Measurements from ENCODE around the gene ST3GAL3.

Gene ST3GAL3

DNA sequence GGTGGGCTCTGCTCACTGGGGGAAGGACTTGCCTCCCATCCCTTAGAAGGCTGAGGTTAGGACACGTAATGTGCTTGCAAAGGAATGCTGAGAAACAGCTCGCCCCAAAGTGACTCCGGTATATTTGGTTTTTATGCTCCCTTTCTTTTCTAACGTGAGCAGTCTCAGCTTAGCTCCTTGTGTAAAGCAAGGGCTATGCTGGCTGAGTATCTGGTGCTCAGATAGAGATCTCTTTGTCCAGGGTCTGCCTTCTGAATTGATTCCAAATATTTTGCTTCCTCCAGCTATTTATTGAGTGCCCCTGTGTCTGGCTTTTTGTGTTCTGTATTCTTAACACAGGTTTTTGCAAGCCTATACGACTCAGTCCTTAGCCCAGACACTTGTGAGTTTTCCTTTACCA lies 131.7 kb downstream of the ST3GAL3 start:
- no peak overlapping the region for H2AFZ ChIP-seq (ENCODE audit: low read depth, low read length)
- peaks cover 7% of the 10 kb centered on the region for H3K79me1 ChIP-seq (replicated peaks; ENCODE audit: low read length, poor library complexity, severe bottlenecking)
- peaks cover 13% of the 10 kb centered on the region for H3K9me3 ChIP-seq (ENCODE audit: control insufficient read depth, low read length)
- H3K4me2 ChIP-seq (ENCODE audit: low read length, poor library complexity, severe bottlenecking): no peak overlapping the region
- H2BK5ac ChIP-seq (ENCODE audit: low read depth, low read length, poor library complexity, severe bottlenecking): no peak overlapping the region
- no peak overlapping the region for H3K4me3 ChIP-seq (ENCODE audit: insufficient read depth in 1 of 2, low read depth in 1 of 2, low read length in 2 of 2)
- peak overlapping the region in 1 of 2 experiments; percentile 43 for H3K18ac ChIP-seq (ENCODE audit: low read depth in 1 of 2, low read length in 2 of 2)
- no peak overlapping the region for H3K9ac ChIP-seq (ENCODE audit: low read length)
- no peak overlapping the region for H3K4ac ChIP-seq (ENCODE audit: low read depth in 1 of 2, low read length in 2 of 2)
- H2BK15ac ChIP-seq (ENCODE audit: low read depth, poor library complexity, severe bottlenecking): no peak overlapping the region
- 81% methylated on average over 5 of the region's 5 CpGs for WGBS
- H2BK120ac ChIP-seq (ENCODE audit: low read depth, low read length): no peak overlapping the region
- H4K91ac ChIP-seq (ENCODE audit: low read length): no peak overlapping the region
- no peak overlapping the region for H4K8ac ChIP-seq (ENCODE audit: low read length)
- peak overlapping the region in 1 of 2 experiments; percentile 54 for H2BK12ac ChIP-seq (ENCODE audit: low read length in 2 of 2)
- H3K14ac ChIP-seq (ENCODE audit: low read length in 2 of 2): peak overlapping the region in 1 of 2 experiments; percentile 77
- peaks cover 0 to 8% of the 10 kb centered on the region in 2 experiments for H3K27me3 ChIP-seq (ENCODE audit: control insufficient read depth in 1 of 2, insufficient read depth in 1 of 2, low read length in 2 of 2)
- H3K36me3 ChIP-seq (ENCODE audit: control insufficient read depth in 1 of 2, insufficient read depth in 2 of 2, low read depth in 1 of 2, low read length in 2 of 2): peaks cover 19 to 57% of the 10 kb centered on the region in 2 experiments
- H3K27ac ChIP-seq (ENCODE audit: low read length, poor library complexity, severe bottlenecking): no peak overlapping the region
- peak overlapping the region in 1 of 2 experiments; percentile 57 for H3K23ac ChIP-seq (ENCODE audit: low read length in 2 of 2)
- DNase-seq: no peak
- peaks cover 22% of the 10 kb centered on the region for H3K4me1 ChIP-seq (ENCODE audit: control insufficient read depth, insufficient read depth, low read depth, low read length)
- H2AK5ac ChIP-seq (ENCODE audit: low read length, severe bottlenecking): no peak overlapping the region

DNA sequence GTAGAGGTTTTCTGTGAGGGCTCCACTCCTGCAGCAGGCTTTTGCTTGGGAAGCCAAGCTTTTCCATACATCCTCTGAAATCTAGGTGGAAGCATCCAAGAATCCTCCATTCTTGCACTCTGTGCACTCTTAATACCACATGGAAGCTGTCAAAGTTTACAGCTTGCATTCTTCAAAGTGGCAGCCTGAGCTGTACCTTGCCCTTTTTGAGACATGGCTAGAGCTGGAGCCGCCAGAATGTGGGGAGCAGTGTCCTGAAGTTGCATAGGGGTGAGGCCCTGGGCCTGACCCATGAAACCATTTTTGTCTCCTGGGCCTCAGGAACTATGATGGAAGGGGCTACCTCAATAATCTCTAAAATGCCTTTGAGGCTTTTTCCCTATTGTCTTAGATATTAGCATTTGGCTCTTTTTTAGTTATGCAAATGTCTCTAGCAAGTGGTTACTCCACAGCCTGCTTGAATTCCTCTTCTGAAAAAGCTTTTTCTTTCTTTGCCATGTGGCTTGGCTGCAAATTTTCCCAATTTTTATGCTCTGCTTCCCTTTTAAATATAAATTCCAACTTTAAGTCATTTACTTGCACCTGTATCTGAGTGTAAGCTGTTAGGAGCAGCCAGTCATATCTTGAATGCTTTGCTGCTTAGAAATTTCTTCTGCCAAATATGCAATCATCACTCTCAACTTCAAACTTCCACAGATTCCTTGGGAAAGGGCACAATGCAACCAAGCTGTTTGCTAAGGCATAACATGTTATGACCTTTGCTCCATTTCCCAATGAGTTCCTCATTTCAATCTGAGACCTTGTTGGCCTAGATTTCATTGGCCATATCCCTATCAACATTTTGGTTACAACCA lies 134.2 kb downstream of the ST3GAL3 start:
- H3K4me2 ChIP-seq (ENCODE audit: low read length, poor library complexity, severe bottlenecking): no peak overlapping the region
- H3K14ac ChIP-seq (ENCODE audit: low read length in 2 of 2): no peak overlapping the region

DNA sequence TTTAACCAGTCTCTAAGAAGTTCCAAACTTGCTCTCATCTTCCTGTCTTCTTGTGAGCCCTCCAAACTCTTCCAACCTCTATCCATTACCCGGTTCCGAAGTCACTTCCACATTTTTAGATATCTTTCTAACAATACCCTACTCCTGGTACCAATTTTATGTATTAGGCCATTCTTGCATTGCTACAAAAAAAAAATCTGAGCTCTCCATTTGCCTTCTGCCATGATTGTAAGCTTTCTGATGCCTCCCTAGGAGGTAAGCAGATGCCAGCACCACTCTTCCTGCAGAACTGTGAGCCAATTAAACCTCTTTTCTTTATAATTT lies 134.8 kb downstream of the ST3GAL3 start:
- Histone ChIP-seq H3K18ac (ENCODE audit: low read depth in 1 of 2, low read length in 2 of 2) (no peak overlapping the region), H4K8ac (ENCODE audit: low read length) (no peak overlapping the region), H2AK5ac (ENCODE audit: low read length, severe bottlenecking) (no peak overlapping the region), H2BK15ac (ENCODE audit: low read depth, poor library complexity, severe bottlenecking) (no peak overlapping the region), H3K4me3 (ENCODE audit: insufficient read depth in 1 of 2, low read depth in 1 of 2, low read length in 2 of 2) (no peak overlapping the region), H4K91ac (ENCODE audit: low read length) (no peak overlapping the region), H3K27me3 (ENCODE audit: control insufficient read depth in 1 of 2, insufficient read depth in 1 of 2, low read length in 2 of 2) (peaks cover 0 to under 1% of the 10 kb centered on the region in 2 experiments), H3K4ac (ENCODE audit: low read depth in 1 of 2, low read length in 2 of 2) (no peak overlapping the region), H3K27ac (ENCODE audit: low read length, poor library complexity, severe bottlenecking) (no peak overlapping the region), H2BK120ac (ENCODE audit: low read depth, low read length) (no peak overlapping the region), H3K9me3 (ENCODE audit: control insufficient read depth, low read length) (peaks cover 13% of the 10 kb centered on the region), H3K4me1 (ENCODE audit: control insufficient read depth, insufficient read depth, low read depth, low read length) (peaks cover 2% of the 10 kb centered on the region), H3K9ac (ENCODE audit: low read length) (no peak overlapping the region), H2BK5ac (ENCODE audit: low read depth, low read length, poor library complexity, severe bottlenecking) (no peak overlapping the region), H3K4me2 (ENCODE audit: low read length, poor library complexity, severe bottlenecking) (no peak overlapping the region), H3K79me1 (replicated peaks; ENCODE audit: low read length, poor library complexity, severe bottlenecking) (peaks cover 11% of the 10 kb centered on the region), H2AFZ (ENCODE audit: low read depth, low read length) (no peak overlapping the region), H2BK12ac (ENCODE audit: low read length in 2 of 2) (no peak overlapping the region), H3K36me3 (ENCODE audit: control insufficient read depth in 1 of 2, insufficient read depth in 2 of 2, low read depth in 1 of 2, low read length in 2 of 2) (peaks cover 19 to 55% of the 10 kb centered on the region in 2 experiments), H3K14ac (ENCODE audit: low read length in 2 of 2) (no peak overlapping the region), H3K23ac (ENCODE audit: low read length in 2 of 2) (no peak overlapping the region)
- DNase-seq: no peak
- 97% methylated on average over 2 of the region's 2 CpGs for WGBS

More for the DNA sequence above, 134.2 kb downstream of the ST3GAL3 start:
- no peak overlapping the region for H3K23ac ChIP-seq (ENCODE audit: low read length in 2 of 2)
- H4K8ac ChIP-seq (ENCODE audit: low read length): no peak overlapping the region
- H3K36me3 ChIP-seq (ENCODE audit: control insufficient read depth in 1 of 2, insufficient read depth in 2 of 2, low read depth in 1 of 2, low read length in 2 of 2): peaks cover 19 to 55% of the 10 kb centered on the region in 2 experiments
- no peak overlapping the region for H4K91ac ChIP-seq (ENCODE audit: low read length)
- peaks cover 11% of the 10 kb centered on the region for H3K79me1 ChIP-seq (replicated peaks; ENCODE audit: low read length, poor library complexity, severe bottlenecking)
- H3K4me3 ChIP-seq (ENCODE audit: insufficient read depth in 1 of 2, low read depth in 1 of 2, low read length in 2 of 2): no peak overlapping the region
- no peak overlapping the region for H3K18ac ChIP-seq (ENCODE audit: low read depth in 1 of 2, low read length in 2 of 2)
- peaks cover 0 to 6% of the 10 kb centered on the region in 2 experiments for H3K27me3 ChIP-seq (ENCODE audit: control insufficient read depth in 1 of 2, insufficient read depth in 1 of 2, low read length in 2 of 2)
- no peak overlapping the region for H2BK5ac ChIP-seq (ENCODE audit: low read depth, low read length, poor library complexity, severe bottlenecking)
- no peak overlapping the region for H2BK12ac ChIP-seq (ENCODE audit: low read length in 2 of 2)
- H2BK15ac ChIP-seq (ENCODE audit: low read depth, poor library complexity, severe bottlenecking): no peak overlapping the region
- DNase-seq: no peak
- WGBS: 83% methylated on average over 1 of the region's 1 CpG
- peaks cover 4% of the 10 kb centered on the region for H3K4me1 ChIP-seq (ENCODE audit: control insufficient read depth, insufficient read depth, low read depth, low read length)
- no peak overlapping the region for H3K9ac ChIP-seq (ENCODE audit: low read length)
- no peak overlapping the region for H3K4ac ChIP-seq (ENCODE audit: low read depth in 1 of 2, low read length in 2 of 2)
- no peak overlapping the region for H2AK5ac ChIP-seq (ENCODE audit: low read length, severe bottlenecking)
- H2BK120ac ChIP-seq (ENCODE audit: low read depth, low read length): no peak overlapping the region
- no peak overlapping the region for H2AFZ ChIP-seq (ENCODE audit: low read depth, low read length)
- no peak overlapping the region for H3K27ac ChIP-seq (ENCODE audit: low read length, poor library complexity, severe bottlenecking)
- H3K9me3 ChIP-seq (ENCODE audit: control insufficient read depth, low read length): peaks cover 13% of the 10 kb centered on the region

DNA sequence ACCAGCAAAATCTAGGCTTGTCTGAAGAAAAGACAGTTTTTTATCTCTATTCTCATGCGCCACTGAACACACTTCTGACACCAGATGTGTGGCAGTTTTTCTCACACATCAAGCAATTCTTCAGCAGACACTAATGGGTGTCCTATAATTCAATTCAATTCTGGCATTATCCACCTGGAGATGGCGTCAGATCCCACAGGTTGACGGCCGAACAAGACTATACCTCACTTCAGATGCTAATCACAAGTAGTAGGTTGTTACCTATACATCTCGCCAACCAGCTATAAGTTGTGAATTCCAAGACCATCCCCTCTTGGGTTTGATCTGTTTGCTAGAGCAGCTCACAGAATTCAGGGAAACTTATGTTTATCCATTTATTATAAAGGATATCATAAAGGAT lies 136.3 kb downstream of the ST3GAL3 start:
- no peaks in the 10 kb centered on the region for H3K27me3 ChIP-seq (ENCODE audit: control insufficient read depth in 1 of 2, insufficient read depth in 1 of 2, low read length in 2 of 2)
- peaks cover 14 to 48% of the 10 kb centered on the region in 2 experiments for H3K36me3 ChIP-seq (ENCODE audit: control insufficient read depth in 1 of 2, insufficient read depth in 2 of 2, low read depth in 1 of 2, low read length in 2 of 2)
- 97% methylated on average over 4 of the region's 5 CpGs for WGBS
- peaks cover 13% of the 10 kb centered on the region for H3K9me3 ChIP-seq (ENCODE audit: control insufficient read depth, low read length)
- no peak overlapping the region for H3K23ac ChIP-seq (ENCODE audit: low read length in 2 of 2)
- no peak overlapping the region for H3K4me3 ChIP-seq (ENCODE audit: insufficient read depth in 1 of 2, low read depth in 1 of 2, low read length in 2 of 2)
- H3K4me1 ChIP-seq (ENCODE audit: control insufficient read depth, insufficient read depth, low read depth, low read length): peaks cover 2% of the 10 kb centered on the region
- H2BK12ac ChIP-seq (ENCODE audit: low read length in 2 of 2): no peak overlapping the region
- no peak overlapping the region for H3K14ac ChIP-seq (ENCODE audit: low read length in 2 of 2)
- H3K4ac ChIP-seq (ENCODE audit: low read depth in 1 of 2, low read length in 2 of 2): no peak overlapping the region
- H2AFZ ChIP-seq (ENCODE audit: low read depth, low read length): no peak overlapping the region
- H4K8ac ChIP-seq (ENCODE audit: low read length): no peak overlapping the region
- no peak overlapping the region for H3K4me2 ChIP-seq (ENCODE audit: low read length, poor library complexity, severe bottlenecking)
- no peak overlapping the region for H2BK5ac ChIP-seq (ENCODE audit: low read depth, low read length, poor library complexity, severe bottlenecking)
- no peak overlapping the region for H4K91ac ChIP-seq (ENCODE audit: low read length)
- H2BK120ac ChIP-seq (ENCODE audit: low read depth, low read length): no peak overlapping the region
- no peak overlapping the region for H3K9ac ChIP-seq (ENCODE audit: low read length)
- no peak overlapping the region for H2BK15ac ChIP-seq (ENCODE audit: low read depth, poor library complexity, severe bottlenecking)
- no peak for DNase-seq
- H3K27ac ChIP-seq (ENCODE audit: low read length, poor library complexity, severe bottlenecking): no peak overlapping the region
- H2AK5ac ChIP-seq (ENCODE audit: low read length, severe bottlenecking): no peak overlapping the region
- peaks cover 11% of the 10 kb centered on the region for H3K79me1 ChIP-seq (replicated peaks; ENCODE audit: low read length, poor library complexity, severe bottlenecking)
- H3K18ac ChIP-seq (ENCODE audit: low read depth in 1 of 2, low read length in 2 of 2): no peak overlapping the region

Data from mesenchymal stem cell (in vitro differentiated cells and primary cell).